ACC112 (cell line): Measurements from ENCODE around the gene MALRD1.

ENCODE experiments used
- H2AFZ ChIP-seq: fragments of 200-600 bp; sonication (generic); one replicate; pipeline ENCODE4 v1.6.0; 2017; ENCODE audit warnings: antibody characterized with exemption, low read length; ENCODE audit not compliant: unreplicated experiment
- H3K27ac ChIP-seq: fragments of 200-600 bp; sonication (generic); 2 replicates; pipeline ENCODE4 v1.5.1; 2014; ENCODE audit warnings: low read depth, mild to moderate bottlenecking, antibody characterized with exemption, low read length, moderate library complexity
- H3K27me3 ChIP-seq: fragments of 200-600 bp; sonication (generic); 2 replicates; pipeline ENCODE4 v1.6.1; 2014; ENCODE audit warnings: mild to moderate bottlenecking, antibody characterized with exemption, low read length, moderate library complexity, mixed read lengths; ENCODE audit not compliant: insufficient read depth
- H3K36me3 ChIP-seq: fragments of 200-600 bp; sonication (generic); 2 replicates; pipeline ENCODE4 v1.6.1; 2016; ENCODE audit warnings: mild to moderate bottlenecking, antibody characterized with exemption, low read length, moderate library complexity, mixed read lengths; ENCODE audit not compliant: insufficient read depth
- H3K4me1 ChIP-seq: fragments of 200-600 bp; sonication (generic); one replicate; pipeline ENCODE4 v1.6.1; 2016; ENCODE audit warnings: low read length, mixed read lengths; ENCODE audit not compliant: insufficient read depth, unreplicated experiment, control insufficient read depth
- H3K4me3 ChIP-seq: fragments of 200-600 bp; sonication (generic); 2 replicates; pipeline ENCODE4 v1.5.1; 2014; ENCODE audit warnings: mild to moderate bottlenecking, low read depth, low read length
- H3K79me2 ChIP-seq: fragments of 200-600 bp; sonication (generic); one replicate; pipeline ENCODE4 v1.6.0; 2016; ENCODE audit warnings: low read length; ENCODE audit not compliant: control insufficient read depth, unreplicated experiment, insufficient read depth

Gene MALRD1

GRCh38 chr10:19158870-19159269, 110.3 kb downstream of the MALRD1 start:
- Histone ChIP-seq H3K4me1 (no peaks in the 10 kb centered on the region), H3K4me3 (no peak overlapping the region), H3K27ac (no peak overlapping the region), H3K27me3 (no peaks in the 10 kb centered on the region), H2AFZ (no peak overlapping the region), H3K79me2 (no peaks in the 10 kb centered on the region), H3K36me3 (no peaks in the 10 kb centered on the region)

- no peaks in the 10 kb centered on the region for H3K79me2 ChIP-seq
Observed at GRCh38 chr10:19164461-19164860, 115.9 kb downstream of the MALRD1 start.

GRCh38 chr10:19168584-19168983, 120.0 kb downstream of the MALRD1 start:
- Histone ChIP-seq H3K27ac (no peak overlapping the region), H3K79me2 (no peaks in the 10 kb centered on the region), H3K27me3 (no peaks in the 10 kb centered on the region), H3K36me3 (no peaks in the 10 kb centered on the region), H2AFZ (no peak overlapping the region), H3K4me3 (no peak overlapping the region), H3K4me1 (no peaks in the 10 kb centered on the region)

More at GRCh38 chr10:19164461-19164860, 115.9 kb downstream of the MALRD1 start:
- Histone ChIP-seq H3K36me3 (no peaks in the 10 kb centered on the region), H3K4me1 (no peaks in the 10 kb centered on the region), H3K27ac (no peak overlapping the region), H2AFZ (no peak overlapping the region), H3K27me3 (no peaks in the 10 kb centered on the region), H3K4me3 (no peak overlapping the region)

- no peak overlapping the region for H2AFZ ChIP-seq
Observed at GRCh38 chr10:19169041-19169440, 120.4 kb downstream of the MALRD1 start.

GRCh38 chr10:19169684-19170083, 121.1 kb downstream of the MALRD1 start:
- no peaks in the 10 kb centered on the region for H3K27me3 ChIP-seq
- H3K27ac ChIP-seq = no peak overlapping the region
- no peaks in the 10 kb centered on the region for H3K36me3 ChIP-seq
- H3K4me1 ChIP-seq = no peaks in the 10 kb centered on the region
- no peak overlapping the region for H2AFZ ChIP-seq
- no peak overlapping the region for H3K4me3 ChIP-seq
- no peaks in the 10 kb centered on the region for H3K79me2 ChIP-seq

More at GRCh38 chr10:19169041-19169440, 120.4 kb downstream of the MALRD1 start:
- Histone ChIP-seq H3K27me3 (no peaks in the 10 kb centered on the region), H3K27ac (no peak overlapping the region), H3K4me3 (no peak overlapping the region), H3K36me3 (no peaks in the 10 kb centered on the region), H3K79me2 (no peaks in the 10 kb centered on the region), H3K4me1 (no peaks in the 10 kb centered on the region)

DNA sequence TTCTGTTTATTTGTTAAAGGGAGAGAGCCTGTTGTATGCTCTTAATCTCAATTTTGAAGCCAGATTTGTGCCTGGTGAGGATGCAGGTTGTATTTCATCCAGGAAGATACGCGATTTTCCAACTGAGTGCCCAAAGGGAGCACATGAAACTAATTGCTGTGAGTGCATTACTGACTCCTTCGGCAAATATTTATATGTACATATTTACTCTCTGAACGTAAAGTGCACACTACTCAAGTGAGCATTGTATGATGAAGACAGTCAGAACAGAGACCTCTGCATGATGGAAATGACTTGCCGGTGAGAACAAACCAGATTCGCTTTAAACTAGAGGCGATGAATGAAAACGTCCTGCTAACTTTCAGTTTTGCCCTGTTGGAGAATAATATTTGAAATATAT, 130.1 kb downstream of the MALRD1 start:
- Histone ChIP-seq H3K36me3 (no peaks in the 10 kb centered on the region), H3K27me3 (no peaks in the 10 kb centered on the region), H2AFZ (no peak overlapping the region), H3K4me1 (no peaks in the 10 kb centered on the region), H3K79me2 (no peaks in the 10 kb centered on the region), H3K27ac (no peak overlapping the region), H3K4me3 (no peak overlapping the region)

- Histone ChIP-seq H2AFZ (no peak overlapping the region), H3K79me2 (no peaks in the 10 kb centered on the region), H3K36me3 (no peaks in the 10 kb centered on the region), H3K27ac (no peak overlapping the region), H3K27me3 (no peaks in the 10 kb centered on the region), H3K4me1 (no peaks in the 10 kb centered on the region), H3K4me3 (no peak overlapping the region)
Observed at GRCh38 chr10:19184891-19185290, 136.3 kb downstream of the MALRD1 start.

- no peak overlapping the region for H2AFZ ChIP-seq
- H3K27me3 ChIP-seq = no peaks in the 10 kb centered on the region
- no peaks in the 10 kb centered on the region for H3K4me1 ChIP-seq
- no peak overlapping the region for H3K4me3 ChIP-seq
- H3K27ac ChIP-seq = no peak overlapping the region
- no peaks in the 10 kb centered on the region for H3K36me3 ChIP-seq
- no peaks in the 10 kb centered on the region for H3K79me2 ChIP-seq
Observed at GRCh38 chr10:19194866-19195265, 146.3 kb downstream of the MALRD1 start.

- Histone ChIP-seq H2AFZ (no peak overlapping the region), H3K27me3 (no peaks in the 10 kb centered on the region), H3K4me1 (no peaks in the 10 kb centered on the region), H3K36me3 (no peaks in the 10 kb centered on the region), H3K4me3 (no peak overlapping the region), H3K27ac (no peak overlapping the region), H3K79me2 (no peaks in the 10 kb centered on the region)
Observed at GRCh38 chr10:19195698-19196097, 147.1 kb downstream of the MALRD1 start.

GRCh38 chr10:19200211-19200610, 151.6 kb downstream of the MALRD1 start:
- Histone ChIP-seq H3K27ac (no peak overlapping the region), H3K4me3 (no peak overlapping the region), H3K27me3 (no peaks in the 10 kb centered on the region), H2AFZ (no peak overlapping the region), H3K36me3 (no peaks in the 10 kb centered on the region), H3K4me1 (no peaks in the 10 kb centered on the region), H3K79me2 (no peaks in the 10 kb centered on the region)

DNA sequence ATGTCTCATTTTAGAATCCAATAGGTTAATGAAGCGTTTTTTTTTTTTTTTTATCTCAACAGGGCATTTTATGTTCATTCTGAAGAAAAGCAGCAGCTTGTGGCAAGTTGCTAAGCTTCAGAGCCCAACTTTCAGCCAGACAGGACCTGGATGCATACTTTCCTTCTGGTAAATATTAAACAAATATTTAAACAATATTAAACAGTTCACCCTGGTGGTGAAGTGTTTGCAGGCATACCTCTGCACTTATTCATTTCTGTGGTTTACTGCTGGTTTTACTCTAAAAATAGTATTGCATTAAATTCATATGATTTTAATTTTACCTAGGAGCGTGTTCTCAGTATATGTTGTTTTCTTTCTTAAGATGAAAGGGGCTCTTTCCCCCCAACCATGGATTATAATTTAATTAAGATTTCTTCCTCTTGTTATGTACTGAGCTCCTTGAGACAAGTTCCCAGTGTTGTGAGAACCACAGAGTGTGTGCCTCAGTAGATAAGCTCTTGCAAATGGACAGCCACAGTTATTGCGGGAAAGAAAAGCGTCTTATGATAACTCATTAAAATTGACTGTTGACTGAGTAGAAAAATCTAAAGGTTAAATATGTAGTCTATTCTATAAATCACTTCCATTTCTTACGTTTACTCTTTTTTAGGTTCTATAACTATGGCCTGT, 155.8 kb downstream of the MALRD1 start:
- no peak overlapping the region for H3K27ac ChIP-seq
- no peaks in the 10 kb centered on the region for H3K79me2 ChIP-seq
- H3K4me3 ChIP-seq = no peak overlapping the region
- H3K36me3 ChIP-seq = no peaks in the 10 kb centered on the region
- no peak overlapping the region for H2AFZ ChIP-seq
- no peaks in the 10 kb centered on the region for H3K27me3 ChIP-seq
- H3K4me1 ChIP-seq = no peaks in the 10 kb centered on the region
